Ovary (tissue), 3 donors: ENCODE results near the gene MAPKAP1.

Experiments used
- EP300 ChIP-seq: sonication (generic); formaldehyde crosslinking; IDR thresholded peaks from one replicate; pipeline ENCODE4 v1.6.1; 2017; ENCODE audit warnings: antibody characterized with exemption
- POLR2A ChIP-seq: fragments of 450-650 bp; IDR thresholded peaks from one replicate; pipeline ENCODE4 v1.6.1; 2017; ENCODE audit warnings: antibody characterized with exemption, mild to moderate bottlenecking, moderate library complexity
- TF ChIP-seq, protein P1 (sequence below), 3 donors: fragments of 450-650 bp in 2 of 3; fragments of 200-600 bp in 1 of 3; IDR thresholded peaks; one replicate each; pipeline versions ENCODE4 v1.5.1 to v1.8.0; 2016 to 2022; ENCODE audit warnings: antibody characterized with exemption in 3 of 3, mild to moderate bottlenecking in 1 of 3
- donor health status: DM: no; HTN: no; CAD: no.

GRCh38 chr9:125604196-125604595, 102.8 kb downstream of the MAPKAP1 start:
- TF ChIP-seq POLR2A (no peak), EP300 (no peak)
- TF ChIP-seq, protein P1, sequence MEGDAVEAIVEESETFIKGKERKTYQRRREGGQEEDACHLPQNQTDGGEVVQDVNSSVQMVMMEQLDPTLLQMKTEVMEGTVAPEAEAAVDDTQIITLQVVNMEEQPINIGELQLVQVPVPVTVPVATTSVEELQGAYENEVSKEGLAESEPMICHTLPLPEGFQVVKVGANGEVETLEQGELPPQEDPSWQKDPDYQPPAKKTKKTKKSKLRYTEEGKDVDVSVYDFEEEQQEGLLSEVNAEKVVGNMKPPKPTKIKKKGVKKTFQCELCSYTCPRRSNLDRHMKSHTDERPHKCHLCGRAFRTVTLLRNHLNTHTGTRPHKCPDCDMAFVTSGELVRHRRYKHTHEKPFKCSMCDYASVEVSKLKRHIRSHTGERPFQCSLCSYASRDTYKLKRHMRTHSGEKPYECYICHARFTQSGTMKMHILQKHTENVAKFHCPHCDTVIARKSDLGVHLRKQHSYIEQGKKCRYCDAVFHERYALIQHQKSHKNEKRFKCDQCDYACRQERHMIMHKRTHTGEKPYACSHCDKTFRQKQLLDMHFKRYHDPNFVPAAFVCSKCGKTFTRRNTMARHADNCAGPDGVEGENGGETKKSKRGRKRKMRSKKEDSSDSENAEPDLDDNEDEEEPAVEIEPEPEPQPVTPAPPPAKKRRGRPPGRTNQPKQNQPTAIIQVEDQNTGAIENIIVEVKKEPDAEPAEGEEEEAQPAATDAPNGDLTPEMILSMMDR (IDR thresholded peaks at IDR 0.05): no peak
